ENCODE results near the gene SNX2.

Gene SNX2

DNA sequence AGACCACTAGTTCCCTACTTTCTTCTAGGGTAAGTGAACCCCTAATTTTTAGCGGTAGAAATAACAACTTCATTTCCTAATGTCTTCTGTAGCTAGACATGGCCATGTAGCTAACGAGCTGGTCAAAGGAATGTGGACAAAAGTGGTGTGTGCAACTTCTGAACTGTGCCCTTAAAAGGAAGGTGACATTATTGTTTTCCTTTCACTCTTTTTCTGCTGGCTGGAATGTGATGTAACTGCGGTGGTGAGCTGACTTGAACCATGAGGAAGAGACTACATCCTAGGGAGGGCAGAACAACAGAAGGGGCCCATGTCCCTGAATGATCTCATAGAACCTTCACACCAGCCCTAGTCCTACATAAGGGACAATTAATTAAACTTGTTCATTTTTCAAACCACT is 1.3 kb upstream of the SNX2 start:
- no peak for DNase-seq

DNA sequence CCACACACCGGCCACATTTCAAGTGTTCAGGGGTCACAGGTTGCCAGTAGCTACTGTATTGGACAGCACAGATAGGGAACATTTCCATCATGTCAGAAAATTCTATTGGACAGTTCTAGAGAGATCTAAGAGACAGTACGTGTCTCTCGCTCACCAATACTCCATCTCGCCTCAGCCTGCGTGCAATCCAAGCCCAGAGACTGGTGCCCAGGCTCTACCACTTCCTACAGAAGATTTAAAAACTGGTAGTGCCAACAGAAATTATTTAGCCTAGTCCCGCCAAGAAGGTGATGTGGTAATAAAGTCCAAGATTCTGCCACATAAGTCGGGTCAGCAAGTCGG is 390 bp upstream of the SNX2 start:
- no peak for DNase-seq

DNA sequence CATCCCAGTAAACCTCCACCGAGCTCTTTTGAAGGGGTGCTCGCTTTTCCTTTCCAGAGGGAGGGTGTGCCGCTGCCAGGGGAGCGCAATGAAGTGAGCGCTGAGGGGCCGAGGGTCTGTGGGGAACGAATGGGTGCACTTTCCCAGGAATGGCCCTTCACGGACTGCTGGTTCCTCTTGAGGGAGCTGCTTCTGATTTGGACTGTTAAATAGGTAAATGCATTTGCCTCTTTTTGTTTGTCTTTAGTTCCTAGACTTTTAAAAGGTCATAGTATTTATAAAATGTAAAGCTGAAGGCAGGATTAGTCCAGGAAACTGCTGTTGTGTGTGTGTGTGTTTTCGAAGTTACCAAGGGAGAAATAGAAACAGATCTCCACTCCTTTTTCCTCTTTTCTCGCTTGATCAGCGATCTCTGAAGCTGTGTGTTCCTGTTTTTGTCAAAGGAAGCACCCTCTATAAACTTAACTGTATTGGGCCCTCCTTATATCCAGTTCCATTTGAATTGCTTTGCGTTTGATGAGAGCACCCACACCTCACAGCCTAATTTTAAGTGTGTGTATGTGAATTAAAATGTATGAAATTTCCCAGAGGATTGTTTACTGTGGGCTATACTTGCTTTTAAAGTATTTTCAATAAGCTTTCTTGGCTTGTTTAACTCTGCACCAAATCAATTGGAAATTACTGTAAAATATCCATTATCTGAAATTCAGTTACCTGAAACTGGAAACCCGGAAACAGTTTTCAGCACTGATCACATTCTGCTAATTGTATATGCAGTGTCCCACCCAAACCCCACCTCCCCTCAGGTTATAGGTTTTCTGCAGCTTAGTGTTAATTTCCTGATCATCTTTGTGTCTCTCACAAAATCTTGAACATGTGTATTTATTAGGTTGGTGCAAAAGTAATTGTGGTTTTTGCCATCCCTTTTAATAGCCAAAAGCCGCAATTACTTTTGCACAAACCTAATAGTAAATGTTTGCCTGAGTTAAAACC is 966 bp downstream of the SNX2 start:
- no peak for DNase-seq

DNA sequence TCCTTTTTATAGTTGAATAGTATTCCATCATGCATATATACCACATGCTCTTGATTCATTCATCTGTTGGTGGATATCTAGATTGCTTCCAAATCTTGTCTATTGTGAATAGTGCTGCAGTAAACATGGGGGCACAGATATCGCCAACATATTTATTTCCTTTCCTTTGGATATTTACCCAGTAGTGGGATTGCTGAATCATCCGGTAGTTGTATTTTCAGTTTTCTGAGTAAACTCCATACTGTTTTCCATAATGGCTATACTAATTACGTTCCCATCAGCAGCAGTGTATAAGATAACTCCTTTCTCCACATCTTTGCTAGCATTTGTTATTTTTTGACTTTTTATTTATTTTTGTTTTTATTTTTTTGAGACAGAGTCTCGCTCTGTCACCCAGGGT is 3.3 kb downstream of the SNX2 start:
- DNase-seq = no peak

DNA sequence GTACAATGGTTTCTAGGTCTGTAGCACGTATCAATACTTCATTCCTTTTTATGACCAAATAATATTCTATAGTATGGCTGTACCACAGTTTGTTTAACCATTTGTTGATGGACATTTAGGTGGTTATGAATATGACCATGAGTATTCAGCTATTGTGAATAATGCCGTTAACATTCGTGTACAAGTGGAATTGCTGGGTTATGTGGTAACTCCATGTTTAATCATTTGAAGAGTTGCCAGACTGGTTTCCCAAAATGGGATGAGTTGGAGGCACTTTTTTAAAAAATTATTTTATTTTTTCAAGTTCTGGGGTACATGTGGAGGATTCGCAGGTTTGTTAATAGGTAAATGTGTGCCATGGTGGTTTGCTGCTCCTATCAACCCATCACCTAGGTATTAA is 4.6 kb downstream of the SNX2 start:
- DNase-seq = no peak

DNA sequence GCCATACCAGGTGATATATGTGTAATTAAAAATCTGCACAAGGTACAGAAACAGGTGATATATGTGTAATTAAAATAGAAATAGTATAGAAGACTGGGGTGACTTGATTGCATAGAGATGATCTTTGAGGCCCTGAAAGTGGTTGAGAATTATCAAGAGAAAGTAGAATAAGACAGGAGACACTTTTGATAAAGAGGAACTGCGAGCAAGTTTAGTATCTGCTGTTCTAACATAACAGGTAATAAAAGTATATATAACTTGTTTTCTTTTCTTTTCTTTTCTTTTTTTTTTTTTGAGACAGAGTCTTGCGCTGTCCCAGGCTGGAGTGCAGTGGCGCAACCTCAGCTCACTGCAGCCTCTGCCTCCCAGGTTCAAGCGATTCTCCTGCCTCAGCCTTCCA is 5.4 kb downstream of the SNX2 start:
- DNase-seq = no peak

DNA sequence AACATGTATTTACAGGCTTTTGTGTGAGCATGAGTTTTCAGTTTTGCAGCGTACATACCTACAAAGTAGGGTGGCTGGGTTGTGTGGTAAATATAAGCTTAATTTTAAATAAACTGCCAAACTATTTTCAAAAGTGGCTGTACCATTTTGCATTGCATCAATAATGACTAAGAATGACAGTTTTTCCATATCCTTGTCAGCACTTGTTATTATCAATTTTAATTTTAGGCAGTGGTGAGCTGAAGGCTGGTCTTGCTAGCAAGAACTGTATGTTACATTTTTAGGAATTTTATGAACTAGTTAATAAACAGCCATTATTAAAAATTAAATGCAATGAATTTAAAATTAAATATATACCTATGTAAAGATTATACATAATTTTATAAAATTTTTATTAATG is 6.6 kb downstream of the SNX2 start:
- no peak for DNase-seq

DNA sequence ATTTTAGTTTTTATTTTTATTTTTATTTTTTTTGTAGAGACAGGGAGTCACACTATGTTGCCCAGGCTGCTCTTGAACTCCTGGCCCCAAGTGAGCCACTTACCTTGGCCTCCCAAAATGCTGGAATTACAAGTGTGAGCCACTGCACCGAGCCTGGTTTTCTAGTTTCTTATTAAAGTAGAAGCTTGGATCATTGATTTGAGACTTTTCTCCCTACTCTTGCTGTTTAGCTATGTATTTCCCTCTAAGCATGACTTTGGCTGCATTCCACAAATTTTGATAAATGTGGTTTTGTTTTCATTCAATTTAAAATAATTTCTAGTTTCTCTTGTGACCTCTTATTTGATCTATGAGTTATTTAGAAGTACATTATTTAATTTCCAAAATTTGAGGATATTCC is 10.4 kb downstream of the SNX2 start:
- DNase-seq = no peak

DNA sequence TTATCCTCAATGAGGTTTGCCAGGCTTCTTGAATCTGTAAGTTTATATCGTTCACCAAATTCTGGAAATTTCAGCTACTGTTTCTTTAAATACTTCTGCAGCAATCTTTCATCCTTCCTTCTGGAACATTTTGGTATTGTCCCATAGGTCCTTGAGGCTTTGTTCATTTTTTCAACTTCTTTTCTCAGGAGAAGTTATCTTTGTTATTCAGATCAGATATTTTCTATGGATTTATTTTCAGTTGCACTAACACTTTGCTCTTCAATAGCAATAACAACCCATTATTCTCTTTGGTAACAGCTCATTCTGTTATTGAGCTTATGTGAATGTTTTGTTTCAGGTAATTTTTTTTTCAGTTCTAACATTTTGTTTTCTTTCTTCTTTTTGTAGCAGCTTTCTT is 13.5 kb downstream of the SNX2 start:
- no peak for DNase-seq

DNA sequence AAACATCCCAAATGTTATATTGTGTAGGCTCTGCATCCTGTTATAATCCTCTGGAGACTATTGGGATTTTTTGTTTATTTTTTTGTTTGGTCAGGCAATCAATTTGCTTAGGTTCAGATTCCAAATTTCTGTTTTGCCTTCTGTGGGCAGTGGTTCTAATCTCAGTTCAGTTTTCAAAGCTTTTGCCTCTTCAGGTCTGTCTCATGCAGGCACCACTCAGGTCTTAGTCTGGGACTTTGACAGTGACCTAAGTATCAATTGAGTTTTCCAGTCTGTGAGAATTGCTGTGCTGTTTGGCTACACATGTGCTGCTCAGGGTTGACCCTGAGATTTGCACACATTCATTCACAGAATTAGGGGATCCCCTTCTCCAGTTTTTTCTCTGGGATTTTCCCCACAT is 14.1 kb downstream of the SNX2 start:
- DNase-seq = no peak

DNA sequence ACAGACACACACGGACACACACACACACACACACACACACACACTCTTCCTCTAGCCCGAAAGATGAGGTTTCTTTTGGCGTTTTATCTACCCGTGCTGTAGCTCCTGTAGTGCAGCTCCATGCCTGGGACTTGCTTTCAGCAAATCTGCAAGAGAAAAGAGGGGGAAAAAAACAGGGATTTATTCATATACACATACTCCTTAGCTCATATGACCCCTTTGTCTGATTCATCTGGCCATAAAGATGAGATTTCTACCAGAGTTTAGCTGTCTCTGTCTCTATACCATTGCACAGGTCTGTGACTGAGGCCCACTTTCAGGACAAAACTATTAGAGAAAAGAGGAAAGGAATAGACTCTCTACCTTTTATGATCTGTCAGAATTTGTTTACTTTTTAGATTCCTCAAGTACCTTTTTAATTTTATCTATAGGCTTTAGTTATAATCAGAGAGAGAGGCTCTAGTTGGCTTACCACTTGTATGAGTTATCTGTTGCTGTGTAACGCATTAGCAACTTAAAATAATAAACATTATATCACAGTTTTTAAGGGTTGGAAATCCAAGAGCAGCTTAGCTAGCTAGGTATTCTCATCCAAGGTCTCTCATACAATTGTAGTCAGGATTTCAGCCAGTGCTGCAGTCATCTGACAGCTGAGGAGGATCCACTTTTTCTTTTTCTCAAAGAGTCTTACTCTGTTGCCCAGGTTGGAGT is 14.7 kb downstream of the SNX2 start:
- DNase-seq = no peak

DNA sequence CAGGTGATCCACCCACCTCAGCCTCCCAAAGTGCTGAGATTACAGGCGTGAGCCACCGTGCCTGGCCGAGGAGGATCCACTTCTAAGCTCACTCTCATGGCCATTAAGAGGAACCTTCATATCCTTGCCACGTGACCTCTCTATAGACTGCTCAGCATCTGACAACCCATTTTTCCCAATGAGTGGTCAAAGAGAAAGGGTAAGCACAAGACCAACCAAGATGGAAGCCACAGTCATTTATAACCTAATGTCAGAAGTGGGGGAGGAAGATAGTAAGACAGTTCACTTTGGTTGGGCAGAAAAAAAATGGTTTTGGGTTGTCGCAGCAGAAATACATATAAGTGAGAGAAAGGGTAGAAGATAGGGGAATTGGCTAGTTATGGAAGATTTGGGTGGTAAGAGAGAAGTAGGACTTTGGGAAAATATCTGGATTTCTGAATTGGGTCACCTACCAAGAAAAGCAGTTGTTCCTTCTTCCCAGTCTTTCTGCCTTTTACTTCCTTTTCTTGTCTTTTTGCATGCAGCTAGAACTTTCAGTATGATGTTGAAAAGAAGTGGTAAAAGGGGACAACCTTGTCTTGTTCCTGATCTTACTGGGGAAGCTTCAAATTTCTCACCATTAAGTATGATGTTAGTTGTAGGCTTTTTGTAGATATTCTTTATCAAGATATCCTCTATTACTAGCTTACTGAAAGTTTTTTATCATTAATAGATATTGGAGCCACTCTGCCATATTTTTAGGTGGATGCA is 15.6 kb downstream of the SNX2 start:
- DNase-seq = no peak

DNA sequence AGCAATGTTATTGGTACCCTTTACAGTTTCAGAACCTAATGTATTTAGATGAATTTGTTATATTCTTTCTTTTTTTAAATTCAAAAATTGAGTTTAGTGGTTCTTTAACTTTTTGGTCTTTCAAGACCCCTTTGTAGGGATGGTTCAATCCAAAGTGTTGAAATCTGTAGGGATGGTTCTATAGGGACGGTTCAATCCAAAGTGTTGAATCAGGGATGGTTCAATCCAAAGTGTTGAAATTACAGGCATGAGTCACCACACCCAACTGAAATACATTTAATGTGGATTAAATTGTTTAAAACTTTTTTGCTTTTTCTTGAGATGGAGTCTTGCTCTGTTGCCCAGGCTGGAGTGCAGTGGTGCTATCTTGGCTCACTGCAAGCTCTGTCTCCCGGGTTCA is 30.6 kb downstream of the SNX2 start:
- DNase-seq = peak; percentile 51

DNA sequence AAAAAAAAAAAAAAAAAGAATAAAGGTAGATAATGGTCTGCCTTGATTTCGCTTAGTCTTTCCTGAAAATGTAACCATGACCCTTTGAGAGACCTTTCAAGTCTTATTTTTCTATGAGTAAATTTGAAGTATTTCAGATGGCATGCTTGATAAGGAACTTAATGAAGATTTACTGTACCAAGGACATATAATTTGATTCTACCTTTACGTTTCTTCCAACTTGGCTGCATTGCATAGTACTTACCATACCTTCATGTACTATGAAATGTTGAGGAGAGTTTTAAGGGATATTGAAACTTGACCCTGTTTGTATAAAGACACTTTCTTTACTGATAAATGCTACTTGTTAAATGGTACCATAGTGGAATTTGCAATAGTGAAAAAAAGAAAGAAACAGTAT is 35.5 kb downstream of the SNX2 start:
- no peak for DNase-seq

DNA sequence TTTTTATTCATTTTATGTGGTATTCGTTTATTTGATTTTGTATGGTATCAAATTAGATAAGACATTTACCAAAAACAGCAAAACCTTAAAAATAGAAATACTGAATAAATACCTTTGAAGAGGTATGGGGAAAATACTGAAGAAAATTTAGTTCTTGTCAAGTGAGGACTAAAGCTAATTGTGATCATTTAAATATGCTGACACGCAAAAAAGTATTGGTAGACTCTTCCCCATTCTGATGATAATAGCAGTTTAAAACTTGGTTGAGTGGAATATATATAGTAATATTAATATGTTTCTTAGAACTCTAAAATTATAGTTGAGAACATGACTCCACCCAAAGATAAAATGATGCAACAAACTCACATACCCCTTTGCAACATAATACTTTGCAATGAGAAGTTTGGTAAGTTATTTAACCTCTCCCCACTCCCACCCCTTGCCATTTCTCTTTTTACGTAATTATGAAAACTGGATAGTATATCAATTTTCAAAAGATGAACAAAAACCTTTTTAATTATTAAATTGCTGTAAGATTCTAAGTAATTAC is 40.4 kb downstream of the SNX2 start:
- DNase-seq = no peak

DNA sequence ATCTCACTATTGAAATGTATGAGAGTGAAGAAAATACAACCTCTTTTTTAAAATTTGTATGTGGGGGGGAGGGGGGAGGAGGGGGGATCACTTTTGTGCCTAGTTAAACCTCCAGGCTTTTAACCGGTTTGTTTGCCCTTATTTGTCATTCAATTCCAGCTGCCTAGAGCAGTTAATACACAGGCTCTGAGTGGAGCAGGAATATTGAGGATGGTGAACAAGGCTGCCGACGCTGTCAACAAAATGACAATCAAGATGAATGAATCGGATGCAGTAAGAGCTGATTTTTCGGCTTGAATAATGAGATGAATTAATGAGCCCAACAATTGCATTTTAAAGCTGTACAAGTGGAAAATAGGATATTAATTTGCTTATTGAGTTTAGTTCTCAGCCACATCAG is 41.9 kb downstream of the SNX2 start:
- no peak for DNase-seq

DNA sequence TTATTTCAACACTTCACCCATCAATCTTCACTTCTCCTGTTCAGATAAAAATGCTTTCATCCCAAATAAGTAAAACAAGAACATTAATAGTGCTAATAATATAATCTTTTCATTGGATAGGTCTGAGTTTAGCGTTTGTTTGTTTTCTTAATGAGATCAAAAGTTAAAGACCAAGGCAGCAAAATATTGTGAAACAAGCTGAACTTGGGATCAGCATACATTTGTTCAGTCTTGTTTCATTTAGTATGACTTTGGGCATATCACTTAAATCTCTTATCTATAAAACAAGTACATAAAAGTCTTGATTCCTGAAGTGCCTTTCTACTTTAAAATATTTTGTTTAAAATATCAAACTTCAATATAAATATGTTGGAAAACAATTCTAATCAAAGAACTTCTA is 57.1 kb downstream of the SNX2 start:
- DNase-seq = no peak

DNA sequence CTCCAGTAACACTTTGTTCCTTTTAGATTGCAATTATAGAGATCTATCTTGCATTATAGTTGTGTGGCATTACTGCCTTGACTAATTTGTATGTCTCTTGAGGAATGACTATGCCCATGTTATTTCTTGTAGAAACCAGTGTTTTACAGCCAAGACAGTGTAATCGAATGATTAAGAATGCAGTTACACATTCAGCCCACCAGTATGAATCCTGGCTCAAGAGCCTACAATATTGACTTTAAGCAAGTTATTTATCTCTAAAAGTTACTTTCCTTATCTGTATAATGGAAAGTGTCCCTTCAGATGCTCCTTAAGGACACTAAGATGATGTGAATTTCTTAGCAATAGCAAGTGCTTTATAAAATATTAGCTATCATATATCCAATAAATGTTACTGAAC is 60.8 kb downstream of the SNX2 start:
- DNase-seq = no peak

DNA sequence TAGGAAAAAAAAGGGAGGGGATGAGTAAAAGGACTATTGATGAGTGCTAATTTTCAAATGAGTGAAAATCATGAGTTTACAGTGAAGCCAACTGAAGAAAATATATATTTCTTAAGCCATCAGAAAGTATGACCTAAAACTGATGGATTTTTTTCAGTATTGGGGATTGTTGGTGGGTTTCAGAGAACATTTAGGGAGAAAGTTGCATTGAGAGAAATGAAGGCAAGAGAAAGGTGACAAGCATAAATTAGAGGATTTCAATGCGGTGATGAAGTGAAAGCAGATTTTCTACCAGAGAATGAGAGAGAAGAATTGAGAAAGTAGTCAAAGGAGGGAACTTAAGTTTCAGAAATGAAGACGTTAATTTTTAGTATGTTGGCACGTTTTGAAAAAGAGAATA is 62.1 kb downstream of the SNX2 start:
- DNase-seq = no peak

DNA sequence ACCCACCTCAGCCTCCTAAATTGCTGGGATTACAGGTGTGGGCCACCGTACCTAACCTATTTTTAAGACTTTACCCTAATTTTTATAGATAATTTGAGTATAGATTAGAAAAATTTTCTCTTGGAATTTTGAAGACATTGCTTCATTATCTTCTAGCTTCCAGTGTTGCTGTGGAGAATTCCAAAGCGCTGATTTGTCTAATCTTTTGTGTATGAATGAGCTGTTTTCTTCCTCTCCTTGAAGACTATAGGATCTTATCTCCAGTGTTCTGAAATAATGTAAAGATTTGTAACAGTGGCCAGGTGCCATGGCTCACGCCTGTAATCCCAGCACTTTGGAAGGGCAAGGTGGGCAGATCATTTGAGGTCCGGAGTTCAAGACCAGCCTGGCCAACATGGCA is 64.9 kb downstream of the SNX2 start:
- no peak for DNase-seq

DNA sequence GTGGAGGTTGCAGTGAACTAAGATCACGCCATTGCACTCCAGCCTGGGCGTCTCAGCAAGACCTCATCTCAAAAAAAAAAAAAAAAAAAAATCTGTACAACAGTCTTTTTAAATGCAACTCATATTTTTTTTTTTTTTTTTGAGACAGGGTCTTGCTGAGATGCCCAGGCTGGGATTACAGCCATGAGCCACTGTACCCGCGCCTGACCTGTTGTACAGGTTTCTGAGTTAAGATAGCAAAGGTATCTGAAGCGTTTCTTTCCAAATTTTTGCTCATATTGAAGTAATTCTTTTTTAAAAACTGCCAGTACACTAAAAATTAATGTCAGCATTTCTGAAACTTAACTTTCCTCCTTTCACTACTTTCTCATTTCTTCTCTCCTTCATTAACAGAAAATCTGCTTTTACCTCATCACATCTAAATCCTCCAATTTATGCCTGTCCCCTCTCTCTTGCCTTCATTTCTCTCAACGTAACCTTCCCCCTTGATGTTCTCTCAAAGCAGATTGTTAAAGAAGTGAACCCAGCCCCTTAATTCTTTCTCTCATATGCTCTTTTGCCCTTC is 67.2 kb downstream of the SNX2 start:
- DNase-seq = no peak

DNA sequence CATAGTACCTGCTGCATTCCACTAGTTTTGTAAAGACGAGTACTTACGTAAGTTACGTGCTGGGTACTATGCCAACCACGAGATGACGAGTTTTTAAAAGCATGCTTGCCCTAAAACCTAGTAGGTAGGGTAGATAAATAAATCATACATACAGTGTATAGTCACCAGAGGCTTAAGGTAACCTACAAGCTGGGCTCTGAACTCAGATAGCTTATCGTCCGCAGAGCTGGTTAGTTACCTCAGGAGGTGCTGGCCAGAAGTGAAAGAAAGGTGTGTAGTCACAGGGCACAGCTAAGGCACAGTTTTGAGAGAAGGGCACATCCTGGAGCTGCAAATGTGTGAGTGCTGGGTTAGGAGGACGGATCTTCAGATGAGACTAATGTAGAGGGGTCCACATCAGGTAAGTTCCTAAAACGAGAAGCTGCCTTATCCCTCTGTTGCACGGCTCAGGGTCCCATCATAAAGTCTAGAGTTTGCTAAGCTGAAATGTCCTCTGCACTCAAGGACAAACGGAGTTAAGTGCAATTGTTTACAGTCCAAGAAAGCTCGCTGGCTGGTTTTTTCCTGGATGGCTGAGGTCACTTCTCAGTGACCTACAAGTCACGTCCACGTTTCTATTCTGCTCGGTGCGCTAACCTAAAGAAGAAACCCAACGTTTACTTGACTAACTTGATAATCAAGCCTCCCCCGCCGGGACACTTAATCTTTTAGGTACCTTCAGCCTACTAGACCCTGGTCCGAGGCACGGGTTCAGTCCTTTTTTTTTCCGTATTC is 69.4 kb downstream of the SNX2 start:
- DNase-seq = no peak
